NCI-H446 treated with DMSO at 0.1 percent for 48 hours (cell line): Measurements from ENCODE around the gene UBE2F.
"Not testable (repeated sequence)": the region's sequence is repeated elsewhere in the genome, so short reads cannot be mapped to it uniquely, and the experiment has no call there.

Source experiments
- DNase-seq: peaks from one replicate; lab custom pipeline; 2025; lab: John Stamatoyannopoulos, UW

UBE2F gene

DNA sequence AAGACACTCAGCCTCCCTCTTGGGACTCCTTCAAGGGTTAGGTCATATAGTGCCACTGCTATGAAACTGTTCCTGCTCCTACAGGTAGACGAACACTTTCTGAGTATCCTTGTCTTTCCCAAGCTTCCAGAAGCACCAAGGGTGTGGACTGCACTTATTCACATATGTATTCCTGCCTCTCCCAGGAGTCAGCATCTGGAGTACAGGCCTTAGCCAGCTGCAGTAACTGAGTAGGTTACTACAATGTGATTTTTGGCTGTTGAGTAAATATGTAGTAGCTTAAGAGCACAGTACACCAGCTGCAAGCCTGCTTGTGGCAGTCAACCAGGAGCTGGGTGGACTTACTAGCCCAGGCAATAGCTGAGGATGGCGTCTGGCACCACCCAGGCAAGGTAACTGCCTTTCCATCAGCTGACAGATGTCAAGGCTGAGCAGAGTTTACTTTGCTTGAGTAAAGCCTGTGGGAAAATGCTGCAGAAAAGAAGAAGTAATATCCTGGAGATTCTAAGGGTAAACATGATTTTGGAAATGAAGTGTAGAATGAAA lies 80.0 kb downstream of the UBE2F start:
- DNase-seq = no peak

DNA sequence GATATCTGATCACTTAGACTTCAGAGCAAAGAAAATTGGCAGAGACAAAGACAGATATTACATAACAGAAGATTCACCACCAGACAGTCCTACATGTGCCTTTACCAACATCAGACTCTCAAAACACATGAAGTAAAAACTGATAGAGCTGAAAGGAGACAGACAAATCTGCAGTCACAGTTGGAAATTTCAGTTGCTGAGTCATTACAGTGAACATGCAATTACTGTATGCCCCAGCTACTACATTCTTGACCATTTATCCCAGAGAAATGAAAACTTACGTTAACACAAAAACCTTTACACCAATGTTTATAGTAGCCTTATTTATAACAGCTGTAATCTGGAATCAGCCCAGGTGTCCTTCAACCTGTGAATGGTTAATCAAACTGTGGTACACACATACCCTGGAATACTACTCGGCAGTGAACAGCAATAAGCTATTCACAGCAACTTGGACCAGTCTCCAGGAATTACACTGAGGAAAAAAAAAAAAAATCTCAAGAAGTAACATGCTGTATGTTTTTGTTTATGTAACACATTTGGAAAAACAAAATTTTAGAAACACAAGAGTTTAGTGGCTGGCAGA lies 86.5 kb downstream of the UBE2F start:
- no peak for DNase-seq

DNA sequence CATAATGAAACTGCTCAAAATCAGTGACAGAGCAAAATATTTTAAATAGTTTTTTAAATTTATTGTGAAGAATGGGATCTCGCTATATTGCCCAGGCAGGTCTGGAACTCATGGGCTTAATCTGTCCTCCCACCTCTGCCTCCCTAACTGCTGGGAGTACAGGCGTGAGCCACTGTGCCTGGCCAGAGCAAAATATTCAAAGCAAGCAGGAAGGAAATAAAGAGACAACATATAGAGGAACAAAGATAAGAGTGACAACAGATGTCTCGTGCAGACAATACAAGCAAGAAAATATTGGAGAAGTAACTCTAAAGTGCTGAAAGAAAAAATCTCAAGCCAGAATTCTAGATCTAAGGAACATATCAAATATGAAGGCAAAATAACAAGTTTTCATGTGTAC lies 89.0 kb downstream of the UBE2F start:
- no peak for DNase-seq

DNA sequence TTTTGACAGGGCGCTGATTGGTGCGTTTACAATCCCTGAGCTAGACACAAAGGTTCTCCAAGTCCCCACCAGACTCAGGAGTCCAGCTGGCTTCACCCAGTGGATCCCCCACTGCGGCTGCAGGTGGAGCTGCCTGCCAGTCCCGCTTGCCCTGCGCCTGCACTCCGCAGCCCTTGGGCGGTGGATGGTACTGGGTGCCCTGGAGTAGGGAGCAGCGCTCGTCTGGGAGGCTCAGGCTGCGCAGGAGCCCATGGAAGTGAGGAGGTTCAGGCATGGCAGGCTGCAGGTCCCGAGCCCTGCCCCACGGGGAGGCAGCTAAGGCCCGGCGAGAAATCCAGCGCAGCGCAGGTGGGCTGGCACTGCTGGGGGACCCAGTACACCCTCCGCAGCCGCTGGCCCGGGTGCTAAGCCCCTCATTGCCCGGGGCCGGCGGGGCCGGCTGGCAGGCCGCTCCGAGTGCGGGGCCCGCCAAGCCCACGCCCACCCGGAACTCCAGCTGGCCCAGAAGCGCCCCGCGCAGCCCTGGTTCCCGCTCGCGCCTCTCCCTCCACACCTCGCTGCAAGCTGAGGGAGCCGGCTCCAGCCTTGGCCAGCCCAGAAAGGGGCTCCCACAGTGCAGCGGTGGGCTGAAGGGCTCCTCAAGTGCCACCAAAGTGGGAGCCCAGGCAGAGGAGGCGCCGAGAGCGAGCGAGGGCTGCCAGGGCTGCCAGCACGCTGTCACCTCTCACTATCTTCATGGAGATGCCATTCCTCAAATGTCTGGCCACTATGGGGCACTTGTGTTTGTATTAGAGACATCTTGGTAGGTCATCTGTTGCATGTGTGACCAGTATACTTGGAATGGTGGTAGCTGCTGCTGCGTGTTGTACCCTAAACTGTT lies 91.1 kb downstream of the UBE2F start:
- DNase-seq = not testable (repeated sequence)

DNA sequence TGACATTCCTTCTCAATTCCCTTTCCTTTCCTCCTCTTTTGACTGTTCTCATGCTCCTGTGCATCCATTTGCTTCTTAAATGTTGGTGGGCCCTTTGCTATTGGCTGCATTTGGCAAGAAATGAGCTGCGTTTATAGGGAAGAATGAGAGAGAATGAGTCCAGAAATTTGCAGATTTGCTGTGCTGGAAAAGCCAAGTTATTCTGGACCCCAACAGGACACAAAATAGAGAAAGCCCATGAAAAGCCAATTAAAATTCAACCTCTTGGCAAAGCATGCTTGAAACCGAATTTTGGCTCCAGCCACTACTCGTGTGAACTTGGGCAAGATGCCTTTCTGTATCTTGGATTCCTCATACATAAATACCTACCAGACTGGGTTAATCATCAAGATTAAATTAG lies 92.7 kb downstream of the UBE2F start:
- no peak for DNase-seq

DNA sequence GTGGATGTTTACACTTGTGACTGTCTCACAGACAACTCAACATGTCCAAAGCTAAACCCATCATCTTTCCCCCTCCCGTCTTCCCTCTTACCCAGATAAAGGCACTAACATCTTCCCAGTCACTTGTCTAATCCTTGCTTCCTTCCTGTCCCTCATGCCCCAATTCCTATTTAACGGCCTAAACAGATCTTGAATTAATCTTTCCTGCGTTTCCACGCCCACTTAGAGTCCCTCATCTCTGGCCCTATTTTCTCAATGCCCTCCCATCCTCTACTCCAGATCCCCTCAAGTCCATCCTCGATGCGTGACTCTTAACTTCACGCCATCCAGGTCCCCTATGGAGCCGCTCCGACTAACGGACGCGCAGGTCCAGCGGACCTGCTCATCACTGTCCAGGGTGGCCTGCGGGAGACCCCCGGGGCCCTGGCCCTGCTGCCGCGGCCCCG lies 93.3 kb downstream of the UBE2F start:
- DNase-seq = peak; percentile 2

DNA sequence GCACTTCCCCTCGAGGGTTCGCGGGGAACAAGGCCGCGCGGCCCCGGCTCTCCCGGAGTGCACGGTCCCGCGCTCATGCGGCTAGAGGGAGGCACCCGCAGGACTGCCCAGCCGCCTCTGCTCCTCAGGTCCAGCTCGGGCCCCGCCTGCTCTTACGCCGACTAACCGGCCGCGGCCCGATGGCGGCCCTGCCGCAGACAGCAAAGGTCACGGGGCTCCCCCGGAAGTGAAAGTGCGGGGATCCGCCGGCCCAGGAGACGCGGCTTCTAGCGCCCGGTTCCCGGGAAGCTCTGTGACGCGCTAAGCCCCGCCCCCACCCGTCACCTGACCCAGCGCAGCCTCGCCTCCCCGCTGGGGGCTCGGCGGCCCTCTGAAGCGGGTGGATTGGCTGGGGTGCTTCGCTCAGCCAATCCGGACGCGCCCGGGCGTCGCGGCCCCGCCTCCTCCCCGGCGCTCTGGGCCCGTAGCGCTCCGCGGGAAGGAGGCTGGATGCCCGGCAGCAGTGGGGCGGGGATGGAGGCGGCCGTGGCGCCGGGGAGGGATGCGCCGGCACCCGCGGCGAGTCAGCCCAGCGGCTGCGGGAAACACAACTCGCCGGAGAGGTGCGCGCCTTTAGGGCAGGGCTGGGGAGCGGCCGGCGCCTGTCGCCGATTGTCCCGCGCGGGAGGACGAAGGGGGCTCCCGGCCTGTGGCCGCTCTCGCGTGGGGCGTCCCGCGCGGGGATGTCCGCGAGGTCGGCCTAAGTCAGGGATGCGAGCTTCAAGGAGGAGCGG lies 93.9 kb downstream of the UBE2F start, which contains the start of gene SCLY:
TSS of gene SCLY (plus strand) at position 460 of the 773 bp plus-strand sequence. CDS start at position 514, 54 bp downstream.
- peak; percentile 87 for DNase-seq

DNA sequence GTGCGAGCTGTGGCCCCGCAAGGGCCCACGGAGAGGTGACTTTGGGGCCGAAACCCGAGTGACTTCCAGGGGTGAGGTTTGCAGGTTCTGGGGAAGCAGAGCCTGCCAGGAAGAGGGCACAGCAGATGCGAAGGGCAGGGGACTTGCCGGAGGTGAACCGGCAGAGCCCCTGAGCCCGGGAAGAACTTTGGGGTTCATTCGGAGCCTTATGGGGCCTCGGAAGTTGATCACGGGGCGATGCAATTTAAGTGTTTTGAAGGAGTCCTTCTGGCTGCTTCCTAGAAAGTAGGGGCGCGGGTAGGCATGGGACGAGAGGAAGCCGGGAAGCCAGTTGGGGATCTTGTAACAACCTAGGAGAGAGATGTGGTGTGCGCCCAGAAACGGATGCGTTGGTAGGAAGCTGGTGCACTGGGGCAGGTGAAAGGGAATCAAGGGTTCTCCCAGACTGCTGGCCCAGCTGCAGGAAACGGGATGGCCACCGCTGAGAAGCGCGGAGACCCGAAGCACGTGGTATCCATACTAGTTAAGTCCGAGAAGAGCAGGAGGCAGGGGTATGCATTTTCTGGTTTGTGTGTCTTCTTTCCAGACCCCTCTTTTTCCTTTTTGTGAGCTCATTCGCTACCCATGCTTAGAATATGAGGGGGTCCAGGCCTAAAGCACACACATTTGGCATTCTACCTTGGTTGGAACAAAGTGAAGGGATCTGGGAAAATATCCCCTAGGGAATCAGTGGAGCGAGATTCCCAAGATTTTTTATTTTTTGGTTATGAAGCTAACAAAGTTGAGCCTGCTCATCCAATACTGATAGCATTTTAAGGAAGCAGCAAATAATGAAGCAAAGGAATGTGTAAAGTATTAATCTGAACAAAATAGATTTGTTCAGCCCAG lies 94.7 kb downstream of the UBE2F start:
- DNase-seq = no peak

DNA sequence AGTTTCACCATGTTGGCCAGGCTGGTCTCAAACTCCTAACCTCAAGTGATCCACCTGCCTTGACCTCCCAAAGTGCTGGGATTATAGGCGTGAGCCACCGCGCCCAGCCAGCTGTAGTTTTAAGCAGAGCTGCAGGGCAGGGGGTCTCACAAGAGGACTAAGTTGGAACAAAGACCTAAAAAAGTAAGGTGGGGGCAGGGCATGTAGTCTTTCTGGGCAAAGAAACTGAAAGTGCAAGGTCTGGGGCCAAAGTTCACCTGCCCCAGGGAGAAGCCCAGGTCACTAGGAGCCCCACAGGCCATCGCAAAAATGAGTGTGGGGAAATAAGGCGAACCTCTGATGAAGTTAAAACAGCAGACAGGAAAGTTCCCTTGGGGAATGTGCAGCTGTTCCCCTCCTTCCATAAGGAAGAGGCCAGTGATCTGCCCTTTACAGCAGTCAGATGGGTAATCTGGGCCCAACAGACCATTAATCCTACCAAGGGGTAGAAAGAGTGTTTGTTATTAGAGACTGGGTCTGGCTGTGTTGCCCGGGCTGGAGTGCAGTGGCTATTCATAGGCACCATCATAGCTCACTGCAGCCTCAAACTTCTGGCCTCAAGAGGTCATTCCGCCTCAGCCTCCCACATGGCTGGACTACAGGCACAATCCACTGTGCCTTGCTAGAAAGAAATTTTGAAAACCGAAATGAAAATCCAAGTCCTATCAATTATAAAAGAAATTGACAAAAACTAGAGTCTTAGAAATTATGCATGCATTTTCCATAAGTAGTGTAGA lies 96.8 kb downstream of the UBE2F start:
- DNase-seq = no peak

DNA sequence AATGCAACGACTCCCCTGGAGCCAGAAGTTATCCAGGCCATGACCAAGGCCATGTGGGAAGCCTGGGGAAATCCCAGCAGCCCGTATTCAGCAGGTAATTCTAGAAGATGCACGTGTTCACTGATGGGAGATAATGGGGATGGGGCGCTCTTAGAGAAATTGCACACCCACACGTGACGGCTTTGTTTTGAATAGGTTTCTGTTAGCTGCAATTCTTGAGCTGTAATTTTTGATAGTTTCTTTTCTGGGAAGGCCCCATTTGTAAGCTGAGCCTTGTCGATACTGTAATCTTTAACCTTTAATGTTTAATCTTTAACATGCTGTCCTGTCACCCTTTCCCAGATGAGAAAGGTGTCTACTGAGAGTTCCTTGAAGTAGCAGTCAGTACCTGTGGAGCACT lies 97.6 kb downstream of the UBE2F start:
- DNase-seq = no peak

DNA sequence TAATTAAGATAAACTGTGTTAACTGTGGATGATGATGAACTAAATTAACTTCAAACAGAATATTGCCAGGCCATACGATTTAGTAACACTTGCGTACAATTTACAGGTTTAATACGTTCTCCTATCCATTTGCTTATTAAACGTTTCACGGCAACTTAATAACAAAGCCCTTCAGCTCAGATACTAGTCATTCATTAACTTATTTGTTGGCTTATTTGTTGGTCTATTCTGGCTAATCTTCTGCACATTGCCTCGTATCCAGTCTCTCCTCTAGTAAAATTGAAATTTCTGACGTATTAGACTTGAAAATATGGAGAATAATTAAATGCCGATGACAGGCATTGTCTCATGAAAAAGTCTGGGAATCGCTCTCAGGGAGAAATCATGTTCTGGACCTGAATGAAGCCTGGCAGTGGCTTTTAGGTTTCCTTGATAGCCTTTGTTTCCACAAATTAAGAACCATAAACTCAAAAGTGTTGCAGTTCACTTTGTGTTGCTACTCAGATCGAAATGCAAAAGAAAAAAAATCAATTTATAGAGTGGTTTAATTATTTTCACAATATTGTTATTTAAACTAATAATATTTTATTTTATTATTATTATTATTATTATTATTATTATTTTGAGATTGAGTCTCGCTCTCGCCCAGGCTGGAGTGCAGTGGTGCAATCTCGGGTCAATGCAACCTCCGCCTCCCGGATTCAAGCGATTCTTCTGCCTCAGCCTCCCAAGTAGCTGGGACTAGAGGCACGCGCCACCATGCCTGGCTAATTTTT lies 98.4 kb downstream of the UBE2F start:
- no peak for DNase-seq

DNA sequence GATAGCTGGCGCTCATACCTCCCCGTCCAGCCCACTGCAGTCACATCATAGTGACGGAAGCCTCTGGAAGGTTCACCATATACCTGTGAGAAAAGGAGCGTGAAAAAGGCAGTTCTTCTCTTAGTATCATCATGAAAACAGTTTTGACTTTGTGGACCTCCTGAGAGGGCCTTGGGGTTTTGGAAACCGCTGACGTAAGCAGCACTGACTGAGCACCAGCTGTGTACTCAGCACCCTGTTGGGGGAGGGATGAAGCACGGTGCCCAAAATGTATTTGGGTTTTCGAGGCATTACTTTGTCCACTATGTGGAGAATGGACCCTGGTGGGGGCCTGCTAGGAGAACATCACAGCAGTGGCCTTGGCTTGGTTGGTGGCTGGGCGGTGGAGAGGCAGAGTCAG lies 99.4 kb downstream of the UBE2F start:
- DNase-seq = no peak

DNA sequence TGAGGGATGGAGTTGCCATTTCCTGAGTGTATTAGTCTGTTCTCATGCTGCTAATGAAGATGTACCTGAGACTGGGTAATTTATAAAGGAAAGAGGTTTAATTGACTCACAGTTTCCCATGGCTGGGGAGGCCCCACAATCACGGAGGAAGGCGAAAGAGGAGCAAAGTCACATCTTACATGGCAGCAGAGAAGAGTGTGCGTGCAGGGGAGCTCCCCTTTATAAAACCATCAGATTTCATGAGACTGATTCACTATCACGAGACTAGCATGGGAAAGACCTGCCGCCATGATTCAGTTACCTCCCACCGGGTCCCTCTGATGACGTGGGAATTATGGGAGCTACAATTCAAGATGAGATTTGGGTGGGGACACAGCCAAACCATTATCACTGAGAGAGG lies 99.9 kb downstream of the UBE2F start:
- not testable (repeated sequence) for DNase-seq

DNA sequence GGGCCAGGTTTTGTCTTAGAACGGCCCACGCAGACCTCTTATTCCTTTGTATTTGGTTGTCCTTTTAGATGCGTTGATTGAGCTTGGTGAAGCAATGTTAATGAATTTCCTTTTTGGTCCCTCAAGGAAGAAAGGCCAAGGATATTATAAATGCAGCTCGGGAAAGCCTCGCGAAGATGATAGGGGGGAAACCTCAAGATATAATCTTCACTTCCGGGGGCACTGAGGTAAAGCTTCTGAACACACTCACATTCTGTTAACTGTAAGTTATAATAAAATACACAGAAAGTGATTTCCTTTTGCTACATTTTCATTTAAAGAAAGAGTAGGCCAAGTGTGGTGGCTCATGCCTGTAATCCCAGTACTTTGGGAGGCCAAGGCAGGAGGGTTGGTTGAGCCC lies 101.1 kb downstream of the UBE2F start:
- DNase-seq = no peak

DNA sequence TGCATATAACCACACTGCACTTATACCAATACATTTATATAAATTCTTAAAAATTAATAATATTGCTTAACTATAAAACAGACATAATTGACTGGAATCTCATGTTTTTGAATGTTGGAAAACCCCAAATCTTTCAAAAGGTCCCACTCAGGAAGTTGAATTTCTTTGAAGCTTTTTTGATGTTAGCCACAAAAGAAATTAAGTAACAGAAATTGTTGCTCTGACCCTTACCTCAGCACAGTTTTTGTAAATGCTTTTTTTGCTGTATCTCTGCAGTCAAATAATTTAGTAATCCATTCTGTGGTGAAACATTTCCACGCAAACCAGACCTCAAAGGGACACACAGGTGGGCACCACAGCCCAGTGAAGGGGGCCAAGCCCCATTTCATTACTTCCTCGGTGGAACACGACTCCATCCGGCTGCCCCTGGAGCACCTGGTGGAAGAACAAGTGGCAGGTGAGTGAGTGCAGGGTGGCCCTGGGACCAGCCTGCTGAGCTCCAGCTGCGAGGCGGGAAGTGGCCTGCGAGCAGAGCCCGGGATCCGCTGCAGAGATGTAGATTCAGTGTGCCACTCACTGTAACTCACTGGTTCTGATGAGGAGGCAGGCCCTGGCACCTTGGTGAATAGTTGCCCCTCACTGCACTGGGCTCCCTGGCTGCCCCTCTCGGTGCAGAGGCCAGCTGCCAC lies 102.4 kb downstream of the UBE2F start:
- DNase-seq = no peak

DNA sequence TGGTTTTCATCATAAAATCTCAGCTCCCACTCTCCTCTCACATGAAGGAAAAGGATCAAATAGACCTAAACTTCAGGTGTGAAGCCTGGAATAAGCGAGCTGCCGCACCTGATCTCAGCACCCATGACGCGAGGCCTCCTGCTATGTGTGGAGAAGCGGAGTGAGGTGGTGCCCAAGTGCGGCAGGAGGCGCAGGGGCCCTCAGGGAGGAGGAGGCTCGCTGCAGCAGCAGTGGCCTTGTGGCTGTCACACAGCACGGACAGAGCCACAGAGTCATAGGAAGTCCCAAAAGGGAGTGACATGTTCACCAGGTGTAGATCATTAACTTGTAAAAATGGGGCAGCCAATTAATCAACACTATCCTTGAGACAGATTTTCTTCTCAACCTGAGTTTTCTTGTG lies 103.1 kb downstream of the UBE2F start:
- no peak for DNase-seq

DNA sequence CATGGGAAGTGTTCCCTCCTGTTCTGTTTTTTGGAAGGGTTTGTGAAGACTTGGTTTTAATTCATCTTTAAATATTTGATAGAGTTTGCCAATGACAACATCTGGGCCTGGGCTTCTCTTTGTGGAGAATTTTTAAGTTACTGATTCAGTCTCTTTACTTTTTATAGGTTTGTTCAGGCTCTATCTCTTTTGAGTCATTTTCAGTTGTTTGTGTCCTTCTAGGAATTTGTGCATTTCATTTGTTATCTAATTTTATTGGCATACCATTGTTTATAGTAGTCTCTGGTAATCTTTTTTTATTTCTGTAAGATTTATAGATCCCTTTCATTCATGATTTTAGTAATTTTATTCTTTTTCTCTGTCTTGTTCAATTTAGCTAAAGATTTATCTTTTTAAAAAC lies 108.6 kb downstream of the UBE2F start:
- DNase-seq = no peak

DNA sequence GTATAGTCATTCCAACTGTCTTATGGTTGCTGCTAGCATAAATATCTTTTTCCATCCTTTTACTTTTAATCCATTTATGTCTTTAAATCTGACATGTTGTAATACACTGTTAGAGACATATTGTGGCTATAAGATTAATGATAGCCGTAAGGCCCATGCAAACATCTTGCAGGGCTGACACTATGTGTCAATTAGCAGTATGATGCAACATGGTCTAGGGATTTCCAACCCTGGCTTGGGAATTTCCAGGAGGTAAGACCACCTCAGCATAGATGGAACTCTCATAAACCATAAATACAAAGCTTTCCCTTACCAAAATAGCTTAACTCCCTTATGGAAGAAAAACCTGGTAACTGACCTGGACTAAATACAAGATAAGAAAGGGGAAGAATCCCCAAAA lies 110.5 kb downstream of the UBE2F start:
- DNase-seq = no peak

DNA sequence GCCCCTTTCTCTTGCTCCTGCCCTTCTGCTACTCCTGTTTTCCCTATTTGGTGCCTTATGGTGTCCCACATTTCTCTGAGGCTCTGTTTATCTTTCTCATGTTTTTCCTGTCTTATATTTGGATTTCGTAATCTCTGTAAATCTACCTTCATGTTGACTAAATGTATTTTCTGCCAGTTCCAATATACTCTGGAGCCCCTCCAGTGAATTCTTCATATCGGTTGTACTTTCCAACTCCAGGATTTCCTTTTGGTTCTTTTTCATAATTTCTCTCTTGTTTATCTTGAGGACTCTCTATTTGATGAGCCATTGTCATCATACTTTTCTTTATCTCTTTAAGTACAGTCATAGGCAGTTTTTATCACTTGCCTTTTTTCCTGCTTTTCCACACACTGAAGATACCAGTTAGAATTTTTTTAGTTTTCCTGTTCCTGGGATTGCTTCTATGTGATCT lies 113.1 kb downstream of the UBE2F start:
- no peak for DNase-seq
